IPS-NIHi7 (cell line): Measurements from ENCODE around the gene MOGAT2.

Experiments used
- DNase-seq: peaks from one replicate; pipeline ENCODE4 v3.0.0; 2012; ENCODE audit warnings: mixed read lengths; ENCODE audit errors: extremely low spot score

MOGAT2 gene

DNA sequence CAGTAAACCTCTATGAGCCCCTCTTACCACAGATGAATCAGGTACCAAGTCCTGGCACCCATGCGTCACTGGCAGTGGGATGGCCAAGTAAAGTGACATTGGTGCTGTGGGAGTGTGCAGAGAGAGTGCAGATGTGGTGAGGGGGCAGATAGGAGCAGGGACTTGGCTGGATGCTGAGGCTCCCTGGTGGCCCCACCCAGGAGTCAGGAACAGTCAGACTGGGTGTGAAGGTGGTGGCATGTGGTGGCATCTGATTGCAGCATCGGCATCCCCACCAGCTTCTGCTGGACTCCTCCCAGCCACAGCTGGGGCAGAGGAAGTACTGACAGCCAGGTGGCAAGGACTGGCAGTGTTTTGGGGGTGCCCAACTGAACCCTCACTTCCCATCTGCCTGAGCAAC lies 62.3 kb downstream of the MOGAT2 start:
- no peak for DNase-seq

DNA sequence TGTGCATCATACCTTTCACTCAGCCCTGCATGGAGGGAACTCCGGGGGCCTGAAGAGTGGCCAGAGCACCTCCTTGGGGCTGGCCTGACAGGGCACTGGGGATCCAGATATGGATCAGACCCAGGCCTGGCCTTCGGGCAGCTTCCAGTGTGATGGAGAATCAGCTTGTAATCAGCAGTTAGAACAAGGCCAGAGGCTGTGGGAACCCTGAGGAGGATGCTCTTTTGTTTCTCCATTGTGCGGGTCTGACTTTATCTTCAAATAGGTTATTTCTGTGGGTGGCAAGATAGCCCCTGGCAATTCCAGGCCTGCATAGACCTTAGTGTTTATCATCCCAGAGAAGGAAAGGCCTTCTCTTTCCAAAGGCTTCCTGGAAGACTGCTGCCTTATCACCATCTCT lies 63.2 kb downstream of the MOGAT2 start:
- no peak for DNase-seq

DNA sequence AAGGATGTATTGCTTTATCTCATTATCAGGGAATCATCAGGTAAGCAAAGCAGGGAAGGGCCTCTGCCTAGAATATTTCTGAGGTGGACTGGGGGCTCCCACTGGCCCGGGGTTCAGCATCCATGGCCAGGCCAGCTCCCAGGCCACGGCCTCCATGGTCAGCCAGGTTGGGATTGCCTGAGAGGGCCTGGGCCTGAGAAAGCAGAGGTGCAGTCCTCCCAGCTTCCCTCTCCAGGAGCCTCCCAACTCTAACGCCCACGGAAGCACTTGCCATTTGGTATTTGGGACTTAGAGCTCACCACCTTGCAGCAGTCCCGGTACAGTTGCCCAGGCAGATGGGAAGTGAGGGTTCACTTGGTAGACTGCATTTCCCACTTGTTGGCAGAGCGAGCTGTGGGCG lies 63.7 kb downstream of the MOGAT2 start:
- no peak for DNase-seq

DNA sequence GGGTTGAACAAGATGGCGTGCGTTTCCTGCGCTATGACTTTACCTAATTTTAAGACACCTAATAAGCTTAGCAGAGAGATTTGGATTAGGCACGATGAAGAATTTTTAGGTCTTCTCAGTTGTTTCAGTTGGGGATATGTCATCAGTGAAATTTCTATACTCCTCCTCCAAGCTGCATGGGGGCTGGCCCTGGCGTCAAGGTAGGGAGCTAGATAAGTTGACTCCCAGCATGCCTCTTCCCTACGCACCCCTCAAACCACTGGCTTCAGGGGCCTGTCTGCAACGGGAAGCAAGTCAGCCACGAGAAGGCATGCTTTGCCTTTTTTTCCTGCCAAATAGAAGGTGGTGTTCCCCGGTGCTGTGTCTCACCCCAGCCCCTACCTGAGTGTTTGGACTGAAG lies 64.2 kb downstream of the MOGAT2 start:
- DNase-seq, result no peak
